Activated CD4-positive, CD25-positive, alpha-beta regulatory T cell (primary cell): Measurements from ENCODE around the gene GPR17.
A peak's percentile ranks its signal among the peaks of the same experiment; 100 is the strongest.

Experiments
- DNase-seq, 4 experiments: peaks; one replicate each; lab custom pipeline; 2025; lab: John Stamatoyannopoulos, UW

GPR17 gene

DNA sequence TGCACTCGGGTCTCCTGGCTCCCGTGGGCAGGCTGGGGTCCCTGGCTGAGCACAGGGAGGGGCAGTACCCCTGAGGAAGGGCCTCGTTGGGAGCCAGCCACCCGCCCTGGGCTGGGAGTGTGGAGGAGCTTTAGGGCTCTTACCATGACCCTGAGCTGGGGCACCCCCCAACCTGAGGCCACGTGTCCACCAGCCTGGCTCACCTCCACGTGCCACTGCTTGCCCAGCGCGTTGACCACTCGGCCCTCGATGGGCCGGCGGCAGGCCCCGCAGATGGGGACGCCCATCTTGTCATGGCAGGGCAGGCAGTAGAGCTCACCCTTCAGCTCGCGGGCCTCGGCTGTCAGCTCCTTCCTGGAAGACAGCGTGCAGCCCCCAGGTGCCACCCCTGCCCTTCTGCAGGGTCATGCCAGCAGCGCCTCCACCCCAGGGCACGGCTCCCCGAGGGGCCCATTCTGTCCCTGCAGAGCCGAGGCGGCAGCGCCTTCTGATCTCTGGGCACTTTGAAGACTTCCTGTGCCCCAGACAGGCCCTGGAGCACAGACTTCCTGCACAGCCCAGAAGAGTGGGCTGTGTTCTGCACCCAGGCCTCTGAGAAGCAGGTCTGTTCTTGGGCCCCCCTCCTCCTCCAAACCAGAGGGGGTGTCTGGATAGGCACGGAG lies 4.0 kb upstream of the GPR17 start:
- DNase-seq = peak in 3 of 4 experiments; percentile 18 to 40 (median 36)

GRCh38 chr2:127642706-127643438 lies 3.1 kb upstream of the GPR17 start:
- no peak for DNase-seq

DNA sequence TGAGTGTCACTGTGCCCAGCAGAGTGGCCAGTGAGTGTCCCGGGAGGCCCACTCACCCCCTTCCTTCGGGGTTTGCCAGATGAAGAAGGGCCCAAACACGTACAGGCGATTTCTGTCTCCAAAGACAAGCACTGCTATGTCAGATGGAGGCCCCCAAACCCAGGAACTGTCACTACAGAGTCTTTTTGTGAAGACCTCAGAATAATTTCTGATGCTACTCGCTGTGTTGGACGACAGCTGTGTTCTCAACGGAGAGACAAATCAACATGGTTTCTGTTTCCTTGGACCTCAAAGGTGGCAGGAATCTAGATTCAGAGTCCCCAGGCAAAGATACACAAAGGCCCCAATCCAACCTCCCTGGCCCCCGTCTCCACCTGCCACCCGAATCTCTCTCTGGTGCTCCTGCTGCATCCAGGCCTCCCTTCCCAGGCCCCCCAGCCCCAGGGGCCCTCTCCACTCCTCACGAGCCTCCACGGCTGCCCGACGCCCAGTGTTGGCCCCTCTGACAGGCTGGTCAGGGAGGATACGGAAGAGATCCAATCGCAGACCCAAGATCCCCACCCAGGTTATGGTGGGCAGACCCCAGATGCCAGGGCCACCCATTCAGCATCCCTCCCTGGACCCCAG lies 2.4 kb upstream of the GPR17 start:
- DNase-seq = no peak

- DNase-seq = no peak
These were observed 1.6 kb upstream of the GPR17 start for GRCh38 chr2:127644066-127645025.

DNA sequence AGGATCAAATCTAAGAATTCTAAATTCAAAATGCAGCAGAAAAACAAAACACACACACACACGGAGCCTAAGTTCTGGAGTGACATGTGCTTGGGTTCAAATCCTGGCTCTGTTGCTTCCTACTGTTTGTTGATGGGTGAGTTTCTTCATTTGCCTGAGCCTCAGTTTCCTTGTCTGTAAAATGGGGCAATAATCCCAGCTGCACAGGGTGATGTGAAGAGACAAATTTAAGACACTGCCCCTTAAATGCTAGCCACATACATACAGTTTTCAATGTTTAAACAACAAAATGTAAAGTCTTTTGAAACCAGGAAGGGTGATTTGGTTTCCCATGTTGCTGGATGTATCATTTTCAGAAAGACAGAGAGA lies 943 bp upstream of the GPR17 start:
- no peak for DNase-seq

- no peak for DNase-seq
These were observed 711 bp downstream of the GPR17 start for GRCh38 chr2:127646487-127647241.

- no peak for DNase-seq
These were observed 1.6 kb downstream of the GPR17 start for GRCh38 chr2:127647242-127648190.

- DNase-seq = no peak
These were observed 2.4 kb downstream of the GPR17 start for GRCh38 chr2:127648321-127648720.

- DNase-seq = no peak
These were observed 3.2 kb downstream of the GPR17 start for GRCh38 chr2:127649100-127649611.

DNA sequence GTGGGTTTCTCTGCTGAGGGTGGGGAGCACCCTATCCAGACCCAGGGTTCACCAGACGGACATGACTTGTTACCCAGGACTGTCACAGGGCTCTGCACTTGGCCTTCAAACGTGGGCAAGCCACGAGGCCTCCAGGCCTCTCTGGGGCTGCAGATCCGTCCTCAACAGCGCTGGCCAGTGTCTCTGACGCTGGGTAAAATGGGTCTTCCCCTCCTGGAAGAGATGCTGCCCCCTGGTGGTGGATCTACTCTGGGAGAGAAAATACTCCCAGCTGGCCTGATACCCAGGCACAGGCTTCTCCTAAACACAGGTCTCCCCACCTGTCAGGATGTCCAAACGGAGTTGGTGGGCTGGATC lies 3.7 kb downstream of the GPR17 start:
- peak; percentile 68 to 87 (median 87) for DNase-seq

DNA sequence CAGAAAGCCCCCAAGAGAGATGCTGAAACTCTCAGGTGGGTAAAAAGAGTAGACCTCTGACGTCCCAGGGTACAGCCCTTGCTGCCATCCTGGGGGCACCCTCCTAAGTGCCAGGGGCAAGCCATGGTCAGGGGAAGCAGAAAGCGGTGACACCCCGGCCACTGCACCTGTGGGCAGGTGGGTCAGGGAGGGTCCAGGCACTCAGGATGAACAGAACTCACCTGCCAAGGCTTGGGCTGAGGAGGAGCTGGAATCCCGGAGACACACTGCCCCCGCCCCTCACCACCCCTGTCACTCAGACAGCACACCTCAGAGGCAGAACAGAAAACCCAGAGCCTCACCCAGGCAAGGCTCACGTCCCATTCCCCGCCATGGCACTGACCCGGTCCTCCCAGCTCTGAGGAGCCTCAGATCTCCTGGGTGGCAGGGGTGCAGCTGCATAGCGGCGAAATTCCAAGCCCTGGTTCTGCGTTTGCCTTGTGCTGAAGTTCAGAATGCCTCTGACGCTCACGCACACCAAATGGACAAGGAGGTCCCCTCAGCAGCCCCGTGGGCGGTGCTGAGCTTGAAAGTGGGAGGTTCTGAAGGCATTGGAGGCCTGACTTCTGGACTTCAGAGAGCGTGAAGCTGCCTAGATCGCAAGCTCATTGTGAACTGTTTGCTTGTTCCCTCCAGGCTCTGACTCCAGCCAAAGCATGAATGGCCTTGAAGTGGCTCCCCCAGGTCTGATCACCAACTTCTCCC lies 4.3 kb downstream of the GPR17 start:
- DNase-seq = no peak

GRCh38 chr2:127650785-127651380 lies 4.9 kb downstream of the GPR17 start:
- DNase-seq = no peak

DNA sequence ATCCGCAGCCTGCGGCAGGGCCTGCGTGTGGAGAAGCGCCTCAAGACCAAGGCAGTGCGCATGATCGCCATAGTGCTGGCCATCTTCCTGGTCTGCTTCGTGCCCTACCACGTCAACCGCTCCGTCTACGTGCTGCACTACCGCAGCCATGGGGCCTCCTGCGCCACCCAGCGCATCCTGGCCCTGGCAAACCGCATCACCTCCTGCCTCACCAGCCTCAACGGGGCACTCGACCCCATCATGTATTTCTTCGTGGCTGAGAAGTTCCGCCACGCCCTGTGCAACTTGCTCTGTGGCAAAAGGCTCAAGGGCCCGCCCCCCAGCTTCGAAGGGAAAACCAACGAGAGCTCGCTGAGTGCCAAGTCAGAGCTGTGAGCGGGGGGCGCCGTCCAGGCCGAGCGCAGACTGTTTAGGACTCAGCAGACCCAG lies 5.4 kb downstream of the GPR17 start:
- DNase-seq = no peak

- no peak for DNase-seq
These were observed 6.1 kb downstream of the GPR17 start for GRCh38 chr2:127651971-127652550.

- no peak for DNase-seq
These were observed 6.9 kb downstream of the GPR17 start for GRCh38 chr2:127652786-127653357.

- no peak for DNase-seq
These were observed 7.6 kb downstream of the GPR17 start for GRCh38 chr2:127653421-127654083.

GRCh38 chr2:127654084-127654837 lies 8.3 kb downstream of the GPR17 start:
- DNase-seq = no peak
